ENCODE measurements around the gene ARID3C. TPM values are rescaled to one million over a fixed set of nuclear protein-coding genes. Genes with fewer than 3 reads are reported as not detected.

The ARID3C gene
- total RNA-seq, 6 experiments from 2014 or later, result 1.7 to 6.7 (median 2.5) TPM

- no CpG with 5 or more reads among the region's 1 CpG for WGBS (ENCODE audit: insufficient coverage, low coverage, low lambda C conversion rate, missing lambda C conversion rate)
- H3K4me3 ChIP-seq, result no peak overlapping the region
- intact Hi-C loops (cut with DNase I), result no loop called here
Measured at GRCh38 chr9:34600908-34601307, 28.0 kb downstream of the ARID3C start.

DNA sequence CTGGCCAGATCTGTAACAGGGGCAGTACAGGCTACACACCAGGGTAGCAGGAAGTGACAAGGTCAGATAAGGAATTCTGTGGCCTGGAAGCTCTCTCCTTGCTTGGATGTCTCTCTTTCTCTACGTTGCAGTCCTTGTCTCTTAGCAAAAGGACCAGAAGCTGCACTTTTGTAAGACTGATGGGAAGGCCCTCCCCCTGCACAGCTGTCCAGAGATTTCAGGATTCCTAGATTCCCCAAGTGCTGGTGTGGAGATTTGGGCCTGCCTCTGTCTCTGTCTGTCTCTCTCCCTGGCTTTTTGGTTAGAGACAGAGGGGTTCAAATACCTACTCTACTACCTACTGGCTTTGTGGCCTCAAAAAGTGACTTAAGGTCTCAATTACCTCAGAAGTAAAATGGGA, 29.3 kb downstream of the ARID3C start:
- intact Hi-C loops (cut with DNase I), result no loop called here
- no peak for ATAC-seq
- H3K27ac ChIP-seq, result no peak overlapping the region
- H3K27me3 ChIP-seq, result no peaks in the 10 kb centered on the region
- no peaks in the 10 kb centered on the region for H3K4me1 ChIP-seq
- no CpG with 5 or more reads among the region's 1 CpG for WGBS (ENCODE audit: insufficient coverage, low coverage, low lambda C conversion rate, missing lambda C conversion rate)
- TF ChIP-seq CTCF (IDR thresholded peaks at IDR 0.05), result no peak
- TF ChIP-seq POLR2A (IDR thresholded peaks at IDR 0.05), result no peak
- H3K4me3 ChIP-seq, result no peak overlapping the region
- H3K9me3 ChIP-seq, result no peaks in the 10 kb centered on the region
- H3K36me3 ChIP-seq, result no peaks in the 10 kb centered on the region
- no peak for DNase-seq

More at GRCh38 chr9:34600908-34601307, 28.0 kb downstream of the ARID3C start:
- H3K9me3 ChIP-seq, result no peaks in the 10 kb centered on the region
- DNase-seq, result no peak
- TF ChIP-seq CTCF (IDR thresholded peaks at IDR 0.05) (no peak), POLR2A (IDR thresholded peaks at IDR 0.05) (no peak)
- H3K36me3 ChIP-seq, result no peaks in the 10 kb centered on the region
- H3K4me1 ChIP-seq, result no peaks in the 10 kb centered on the region
- H3K27ac ChIP-seq, result no peak overlapping the region
- no peak for ATAC-seq
- no peaks in the 10 kb centered on the region for H3K27me3 ChIP-seq

DNA sequence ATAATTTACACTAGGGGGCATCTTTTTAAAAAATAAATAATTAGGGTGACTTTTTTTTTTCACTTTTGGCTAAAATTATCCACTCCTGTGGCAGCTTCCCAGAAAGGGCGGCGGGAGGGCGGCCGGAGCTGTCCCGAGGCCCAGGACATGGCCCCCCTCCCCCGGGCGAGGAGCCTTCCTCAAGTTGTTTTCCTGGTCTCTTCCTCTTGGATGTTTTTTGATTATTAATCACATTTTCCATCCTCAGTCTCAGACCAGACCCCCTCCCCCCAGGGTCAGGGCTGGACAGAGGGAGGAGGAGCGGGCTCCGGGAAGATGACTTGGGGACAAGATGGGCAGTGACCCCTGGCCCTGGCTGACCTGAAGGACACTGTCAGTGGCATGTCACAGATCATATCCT, 34.7 kb downstream of the ARID3C start:
- WGBS (ENCODE audit: insufficient coverage, low coverage, low lambda C conversion rate, missing lambda C conversion rate), result 42% methylated on average over 9 of the region's 9 CpGs
- Histone ChIP-seq H3K4me3 (no peak overlapping the region), H3K27me3 (no peaks in the 10 kb centered on the region), H3K36me3 (no peaks in the 10 kb centered on the region), H3K4me1 (peaks cover 0 to 39% (median 13%) of the 10 kb centered on the region in 4 donors), H3K27ac (peak overlapping the region in 2 of 3 donors; percentile 11 to 70), H3K9me3 (no peaks in the 10 kb centered on the region)
- ATAC-seq (no peak), DNase-seq (no peak)
- TF ChIP-seq CTCF (IDR thresholded peaks at IDR 0.05) (no peak), POLR2A (IDR thresholded peaks at IDR 0.05) (no peak)
- intact Hi-C loops (cut with DNase I), result no loop called here

DNA sequence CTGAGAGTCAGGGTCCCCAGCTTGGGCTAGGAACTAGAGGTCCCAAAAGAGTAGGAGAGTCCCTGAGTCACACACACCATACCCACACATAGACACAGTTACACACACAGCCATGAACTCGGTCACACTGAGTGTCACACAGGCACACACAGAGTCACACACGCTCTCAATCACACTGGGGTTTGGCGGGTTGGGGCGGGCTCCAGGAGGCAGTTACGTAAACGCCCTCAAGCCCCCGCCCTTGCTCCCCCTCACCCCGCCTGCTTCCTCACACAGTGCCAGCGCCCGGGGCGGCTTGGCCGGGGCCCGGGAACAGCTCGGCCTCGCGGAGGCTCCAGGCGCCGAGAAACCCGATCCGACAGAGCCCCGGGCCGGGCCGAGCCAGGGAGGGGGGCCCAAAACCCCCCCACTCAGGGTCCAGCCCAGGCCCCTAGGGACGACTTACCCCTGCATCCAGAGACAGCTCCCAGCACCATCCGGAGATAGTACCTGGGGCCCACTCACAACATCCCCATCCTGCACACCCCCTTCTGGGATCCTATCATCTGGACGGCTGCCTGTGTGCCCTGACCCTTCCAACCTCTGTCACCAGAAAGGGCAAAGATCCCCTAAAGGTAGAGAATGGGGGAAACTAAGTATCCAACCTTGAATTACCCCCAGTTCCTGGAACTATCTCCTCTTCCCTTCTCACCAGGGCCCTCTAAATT, 35.8 kb downstream of the ARID3C start:
- WGBS (ENCODE audit: insufficient coverage, low coverage, low lambda C conversion rate, missing lambda C conversion rate), result 4% methylated on average over 4 of the region's 26 CpGs
- DNase-seq (peak; percentile 51 to 91 (median 86)), ATAC-seq (peak; percentile 36 to 71 (median 65))
- H3K27ac ChIP-seq, result peak overlapping the region in 2 of 3 donors; percentile 40 to 70
- TF ChIP-seq POLR2A (IDR thresholded peaks at IDR 0.05) (no peak), CTCF (IDR thresholded peaks at IDR 0.05) (no peak)
- H3K4me3 ChIP-seq, result peak overlapping the region in 1 of 3 donors; percentile 20
- H3K9me3 ChIP-seq, result no peaks in the 10 kb centered on the region
- no peaks in the 10 kb centered on the region for H3K36me3 ChIP-seq
- peaks cover 0 to 39% (median 13%) of the 10 kb centered on the region in 4 donors for H3K4me1 ChIP-seq
- H3K27me3 ChIP-seq, result no peaks in the 10 kb centered on the region
- intact Hi-C loops (cut with DNase I), result loop anchor here in 1 of 2 donors (2.0 kb wide), 1 partner anchor 46 kb away; no protein-coding TSS in a partner anchor
